Muscle layer of colon (tissue), 2 donors: ENCODE results near the gene ZNF43.
A peak's percentile ranks its signal among the peaks of the same experiment; 100 is the strongest.
"Not testable (repeated sequence)": the region's sequence is repeated elsewhere in the genome, so short reads cannot be mapped to it uniquely, and the experiment has no call there.

Experiments
- H3K27ac ChIP-seq: one replicate; pipeline ENCODE4 v1.7.0; 2013; ENCODE audit warnings: low read depth, mild to moderate bottlenecking, low read length, moderate library complexity
- H3K27me3 ChIP-seq, 2 donors: one replicate each; pipeline ENCODE4 v1.7.0; 2013; ENCODE audit warnings: low read length in 2 of 2, mild to moderate bottlenecking in 2 of 2; ENCODE audit not compliant: insufficient read depth in 2 of 2, control insufficient read depth in 1 of 2
- H3K36me3 ChIP-seq: one replicate; pipeline ENCODE4 v1.7.0; 2013; ENCODE audit warnings: mild to moderate bottlenecking, low read length; ENCODE audit not compliant: insufficient read depth
- H3K4me1 ChIP-seq: one replicate; pipeline ENCODE4 v1.7.0; 2013; ENCODE audit warnings: mild to moderate bottlenecking, low read length; ENCODE audit not compliant: insufficient read depth
- H3K4me3 ChIP-seq, 2 donors: one replicate each; pipeline ENCODE4 v1.7.0; 2013; ENCODE audit warnings: low read length in 2 of 2, low read depth in 1 of 2, mild to moderate bottlenecking in 1 of 2, moderate library complexity in 1 of 2
- H3K9ac ChIP-seq: one replicate; pipeline ENCODE4 v1.7.0; 2013; ENCODE audit warnings: low read length
- H3K9me3 ChIP-seq: one replicate; pipeline ENCODE4 v1.7.0; 2013; ENCODE audit warnings: mild to moderate bottlenecking, low read length
- donor health status: abdominal sarcoma.
- donor health status: Adenocarcinoma of cecum.

The ZNF43 gene

GRCh38 chr19:21789466-21790085 lies 46.4 kb downstream of the ZNF43 start:
- Histone ChIP-seq H3K36me3 (no peaks in the 10 kb centered on the region), H3K4me1 (no peaks in the 10 kb centered on the region), H3K4me3 (no peak overlapping the region), H3K27me3 (no peaks in the 10 kb centered on the region), H3K9ac (no peak overlapping the region), H3K27ac (no peak overlapping the region), H3K9me3 (no peaks in the 10 kb centered on the region)

GRCh38 chr19:21786936-21787335 lies 49.0 kb downstream of the ZNF43 start:
- H3K4me1 ChIP-seq, result no peaks in the 10 kb centered on the region
- no peaks in the 10 kb centered on the region for H3K9me3 ChIP-seq
- no peak overlapping the region for H3K9ac ChIP-seq
- no peak overlapping the region for H3K4me3 ChIP-seq
- H3K27me3 ChIP-seq, result no peaks in the 10 kb centered on the region
- no peak overlapping the region for H3K27ac ChIP-seq
- no peaks in the 10 kb centered on the region for H3K36me3 ChIP-seq

DNA sequence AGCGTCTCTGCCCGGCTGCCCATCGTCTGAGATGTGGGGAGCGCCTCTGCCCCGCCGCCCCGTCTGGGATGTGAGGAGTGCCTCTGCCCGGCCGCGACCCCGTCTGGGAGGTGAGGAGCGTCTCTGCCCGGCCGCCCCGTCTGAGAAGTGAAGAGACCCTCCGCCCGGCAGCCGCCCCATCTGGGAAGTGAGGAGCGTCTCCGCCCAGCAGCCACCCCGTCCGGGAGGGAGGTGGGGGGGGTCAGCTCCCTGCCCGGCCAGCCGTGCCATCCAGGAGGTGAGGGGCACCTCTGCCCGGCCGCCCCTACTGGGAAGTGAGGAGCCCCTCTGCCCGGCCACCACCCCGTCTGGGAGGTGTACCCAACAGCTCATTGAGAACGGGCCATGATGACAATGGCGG lies 60.2 kb downstream of the ZNF43 start:
- not testable (repeated sequence) for H3K36me3 ChIP-seq, H3K4me1 ChIP-seq, H3K4me3 ChIP-seq, H3K9ac ChIP-seq, H3K9me3 ChIP-seq, H3K27ac ChIP-seq, H3K27me3 ChIP-seq

GRCh38 chr19:21767065-21767800 lies 68.7 kb downstream of the ZNF43 start, which contains the start of gene ZNF100:
ZNF100 (minus strand) TSS chr19:21767579; CDS start chr19:21767429, 150 bp downstream.
- Histone ChIP-seq H3K27me3 (no peaks in the 10 kb centered on the region), H3K27ac (peak within 1 kb of the TSS; percentile 85), H3K9ac (peak within 1 kb of the TSS; percentile 67), H3K4me1 (peaks cover 6% of the 10 kb centered on the region), H3K36me3 (no peaks in the 10 kb centered on the region), H3K4me3 (peak within 1 kb of the TSS; percentile 78 to 91), H3K9me3 (no peaks in the 10 kb centered on the region)

DNA sequence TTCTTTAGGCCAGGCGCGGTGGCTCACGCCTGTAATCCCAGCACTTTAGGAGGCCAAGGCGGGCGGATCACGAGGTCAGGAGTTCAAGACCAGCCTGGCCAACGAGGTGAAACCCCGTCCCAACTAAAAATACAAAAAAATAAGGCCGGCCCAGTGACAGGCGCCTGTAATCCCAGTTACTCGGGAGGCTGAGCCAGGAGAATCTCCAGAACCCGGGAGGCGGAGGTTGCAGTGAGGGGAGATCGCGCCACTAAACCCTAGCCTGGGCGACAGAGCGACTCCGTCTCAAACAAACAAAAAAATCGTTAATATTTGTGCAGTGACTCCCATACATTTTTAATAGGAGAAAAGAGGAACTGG lies 69.3 kb downstream of the ZNF43 start:
- peak overlapping the region; percentile 78 to 91 for H3K4me3 ChIP-seq
- H3K36me3 ChIP-seq, result not testable (repeated sequence)
- peak overlapping the region; percentile 67 for H3K9ac ChIP-seq

GRCh38 chr19:21765151-21765550 lies 70.8 kb downstream of the ZNF43 start:
- peaks cover 6% of the 10 kb centered on the region for H3K4me1 ChIP-seq
- no peak overlapping the region for H3K27ac ChIP-seq
- H3K36me3 ChIP-seq, result no peaks in the 10 kb centered on the region
- H3K4me3 ChIP-seq, result no peak overlapping the region
- no peak overlapping the region for H3K9ac ChIP-seq
- H3K27me3 ChIP-seq, result no peaks in the 10 kb centered on the region
- H3K9me3 ChIP-seq, result no peaks in the 10 kb centered on the region

More for the DNA sequence above, 69.3 kb downstream of the ZNF43 start:
- H3K4me1 ChIP-seq, H3K9me3 ChIP-seq, H3K27me3 ChIP-seq: not testable (repeated sequence)
- H3K27ac ChIP-seq, result peak overlapping the region; percentile 85

DNA sequence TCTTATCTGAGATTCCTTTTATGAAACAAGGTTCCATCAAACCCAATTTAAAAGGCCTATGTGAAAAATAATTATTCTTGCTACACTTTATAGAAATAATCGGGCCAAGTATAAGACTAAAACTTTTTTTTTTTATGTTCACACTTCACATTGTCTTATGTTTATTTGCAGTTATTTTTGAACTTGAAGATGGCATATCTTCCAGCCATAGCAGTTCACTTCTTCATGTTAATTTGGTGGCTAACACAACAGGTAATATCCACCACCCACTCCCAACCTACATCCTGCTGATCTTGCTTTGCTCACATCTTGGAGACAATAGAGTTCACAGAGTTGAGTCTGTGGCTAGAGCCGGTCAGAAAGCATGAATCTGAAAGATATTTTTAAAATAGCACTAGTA lies 74.4 kb downstream of the ZNF43 start:
- H3K27me3 ChIP-seq, H3K36me3 ChIP-seq, H3K27ac ChIP-seq, H3K9ac ChIP-seq, H3K4me3 ChIP-seq, H3K4me1 ChIP-seq, H3K9me3 ChIP-seq: not testable (repeated sequence)

DNA sequence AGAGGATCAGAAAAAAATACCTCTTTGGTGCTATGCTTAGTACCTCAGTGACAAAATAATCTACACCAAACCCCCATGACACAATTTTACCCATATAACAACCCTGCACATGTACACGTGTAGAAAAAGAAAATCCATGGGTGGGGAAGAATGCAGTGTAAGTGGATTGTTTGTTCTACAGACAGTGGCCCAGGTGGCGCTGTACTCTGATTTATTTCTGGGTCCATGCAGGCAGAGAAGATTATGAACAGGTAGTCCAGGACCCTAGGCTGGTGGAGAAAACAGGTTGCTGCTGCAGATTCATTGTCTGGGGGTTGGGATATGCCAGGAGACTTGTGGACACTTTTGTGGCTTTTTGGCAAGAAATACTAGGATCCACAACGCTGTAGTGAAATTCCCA lies 77.7 kb downstream of the ZNF43 start:
- Histone ChIP-seq H3K4me3 (no peak overlapping the region), H3K9ac (no peak overlapping the region), H3K4me1 (no peaks in the 10 kb centered on the region), H3K36me3 (no peaks in the 10 kb centered on the region), H3K27ac (no peak overlapping the region), H3K27me3 (no peaks in the 10 kb centered on the region), H3K9me3 (no peaks in the 10 kb centered on the region)

- H3K27ac ChIP-seq, H3K9ac ChIP-seq, H3K36me3 ChIP-seq, H3K4me3 ChIP-seq, H3K4me1 ChIP-seq, H3K9me3 ChIP-seq, H3K27me3 ChIP-seq: not testable (repeated sequence)
These were observed 80.4 kb downstream of the ZNF43 start for GRCh38 chr19:21755555-21755954.
